Kidney epithelial cell (primary cell): ENCODE measurements around the gene ABCA2. TPM values are rescaled to one million over a fixed set of nuclear protein-coding genes. Genes with fewer than 3 reads are reported as not detected.
A peak's percentile ranks its signal among the peaks of the same experiment; 100 is the strongest.
"Not testable (repeated sequence)": the region's sequence is repeated elsewhere in the genome, so short reads cannot be mapped to it uniquely, and the experiment has no call there.

ENCODE experiments used
- DNase-seq: peaks from one replicate; pipeline ENCODE4 v3.0.0-alpha.2; 2010; ENCODE audit warnings: low read depth
- H3K27me3 ChIP-seq: 2 replicates; pipeline ENCODE4 v1.6.0; 2011; ENCODE audit warnings: low read length; ENCODE audit not compliant: control insufficient read depth, insufficient read depth
- H3K36me3 ChIP-seq: 2 replicates; pipeline ENCODE4 v1.5.1; 2011; ENCODE audit warnings: low read length; ENCODE audit not compliant: control insufficient read depth, insufficient read depth
- H3K4me3 ChIP-seq: 2 replicates; pipeline ENCODE4 v1.5.1; 2011; ENCODE audit warnings: low read depth, mild to moderate bottlenecking, control low read depth, low read length
- CTCF ChIP-seq: IDR thresholded peaks from 2 replicates; pipeline ENCODE4 v1.5.1; 2011; ENCODE audit warnings: mild to moderate bottlenecking, moderate library complexity, low read length, control low read depth, inconsistent platforms; ENCODE audit not compliant: insufficient read depth, poor library complexity, severe bottlenecking
- total RNA-seq: library from RNA; depleted of rRNA; stranded (reverse); fragments of >200 nt; gene quantifications from 2 replicates; pipeline ENCODE4 v1.2.3, GENCODE V29; 2015

Gene ABCA2
- total RNA-seq, 1 donor from 2014 or later = 5.3 TPM

- no peaks in the 10 kb centered on the region for H3K27me3 ChIP-seq
- no peak for TF ChIP-seq CTCF
- H3K4me3 ChIP-seq = no peak overlapping the region
- H3K36me3 ChIP-seq = no peaks in the 10 kb centered on the region
- DNase-seq = no peak
These were observed 36.8 kb upstream of the ABCA2 start for GRCh38 chr9:137064880-137065164.

DNA sequence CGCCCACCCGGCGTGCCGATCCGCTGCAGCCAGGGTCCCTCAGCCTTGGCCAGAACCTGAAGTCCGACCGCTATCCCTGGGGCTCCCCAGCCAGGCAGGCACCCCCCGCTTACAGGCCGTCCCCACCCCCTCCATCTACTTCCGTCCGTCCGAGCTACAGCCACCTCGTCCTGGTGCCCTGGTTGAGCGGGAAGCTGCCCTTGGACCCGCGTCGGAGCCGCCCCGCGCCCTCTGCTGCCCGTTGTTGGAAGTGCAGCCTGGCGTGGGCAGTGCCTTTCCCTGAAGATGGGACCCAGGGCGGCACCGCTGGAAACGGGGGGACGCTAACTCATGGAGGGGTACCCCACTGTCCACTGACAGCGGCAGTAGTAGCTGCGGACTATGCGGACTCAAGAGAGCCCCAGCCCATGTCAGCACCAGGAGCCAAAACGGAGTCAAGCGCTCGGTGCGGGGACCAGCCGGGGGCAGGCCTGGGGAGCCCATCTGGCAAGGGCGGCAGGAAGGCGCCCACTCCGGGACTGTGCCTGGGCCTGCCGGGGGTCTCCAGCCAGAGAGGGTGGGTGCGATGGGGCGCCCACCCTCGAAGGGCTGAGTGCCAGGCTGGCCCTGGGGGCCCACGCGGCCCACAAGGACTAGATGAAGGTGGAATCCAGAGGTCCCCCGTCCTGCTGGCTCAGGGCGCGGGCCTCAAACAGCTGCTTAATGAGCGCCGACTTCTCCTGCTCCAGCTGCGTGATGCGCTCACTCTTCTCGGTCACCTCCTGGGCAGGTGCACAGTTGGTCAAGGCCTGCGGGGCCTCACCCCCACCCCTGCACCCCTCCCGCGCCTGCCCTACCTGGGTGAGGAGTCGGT lies 36.2 kb upstream of the ABCA2 start:
- no peak for DNase-seq
- Histone ChIP-seq H3K4me3 (no peak overlapping the region), H3K36me3 (no peaks in the 10 kb centered on the region), H3K27me3 (no peaks in the 10 kb centered on the region)
- peak; percentile 94 for TF ChIP-seq CTCF

GRCh38 chr9:137063311-137064026 lies 35.4 kb upstream of the ABCA2 start:
- Histone ChIP-seq H3K36me3 (no peaks in the 10 kb centered on the region), H3K27me3 (no peaks in the 10 kb centered on the region), H3K4me3 (no peak overlapping the region)
- DNase-seq = no peak
- no peak for TF ChIP-seq CTCF

DNA sequence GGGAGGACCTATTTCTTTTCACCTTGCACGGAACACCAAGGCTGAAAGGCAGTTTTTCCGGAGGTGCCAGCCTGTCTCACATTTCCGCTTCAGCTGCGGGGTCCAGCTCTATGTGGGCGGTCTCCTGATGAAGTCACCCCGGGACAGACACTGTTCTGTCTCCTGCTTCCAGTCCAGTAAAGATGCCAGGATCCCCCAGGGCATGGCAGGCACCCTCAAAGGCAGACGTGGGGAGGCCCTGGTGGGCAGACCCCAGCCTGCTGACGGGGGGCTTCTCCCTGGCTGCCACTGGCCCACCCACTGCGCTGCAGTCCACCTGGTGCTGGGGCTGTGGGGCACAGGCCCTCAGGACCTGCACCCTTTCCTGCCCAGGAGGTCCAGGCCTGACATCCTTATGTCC lies 34.8 kb upstream of the ABCA2 start:
- H3K4me3 ChIP-seq, H3K27me3 ChIP-seq, DNase-seq, H3K36me3 ChIP-seq: not testable (repeated sequence)

- TF ChIP-seq CTCF = no peak
- H3K4me3 ChIP-seq = no peak overlapping the region
- H3K36me3 ChIP-seq = no peaks in the 10 kb centered on the region
- no peaks in the 10 kb centered on the region for H3K27me3 ChIP-seq
- no peak for DNase-seq
These were observed 34.3 kb upstream of the ABCA2 start for GRCh38 chr9:137062384-137062783.

- Histone ChIP-seq H3K36me3 (no peaks in the 10 kb centered on the region), H3K27me3 (peaks cover 21% of the 10 kb centered on the region), H3K4me3 (no peak overlapping the region)
- no peak for TF ChIP-seq CTCF
- DNase-seq = no peak
These were observed 30.6 kb upstream of the ABCA2 start for GRCh38 chr9:137058521-137059234.
